Measurements from ENCODE around the gene TUBB3. TPM values are rescaled to one million over a fixed set of nuclear protein-coding genes. Genes with fewer than 3 reads are reported as not detected.

Gene TUBB3
- total and polyA plus RNA-seq, 9 of the 15 experiments (the other 6 are each of a cell fraction or from before 2014, with no cell fraction given), result 0.18 to 12.5 (median 5.0) TPM

- TF ChIP-seq CBX5 (IDR thresholded peaks at IDR 0.05; ENCODE audit: borderline replicate concordance, low read depth), result no peak
- no peak for TF ChIP-seq TSC22D4 (tag; IDR thresholded peaks at IDR 0.05)
- TF ChIP-seq, protein P1, sequence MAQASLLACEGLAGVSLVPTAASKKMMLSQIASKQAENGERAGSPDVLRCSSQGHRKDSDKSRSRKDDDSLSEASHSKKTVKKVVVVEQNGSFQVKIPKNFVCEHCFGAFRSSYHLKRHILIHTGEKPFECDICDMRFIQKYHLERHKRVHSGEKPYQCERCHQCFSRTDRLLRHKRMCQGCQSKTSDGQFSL (CRISPR knock-in tag; IDR thresholded peaks at IDR 0.05), result no peak
- TF ChIP-seq, protein P1 (tag; IDR thresholded peaks at IDR 0.05), result no peak
- peak; percentile 91 for TF ChIP-seq ZBTB33 (CRISPR knock-in tag; IDR thresholded peaks at IDR 0.05)
- no peak for TF ChIP-seq NRF1 (conservative IDR thresholded peaks at IDR 0.05 in 1 of 2, IDR thresholded peaks at IDR 0.05 in 1 of 2)
- TF ChIP-seq ZBTB49 (CRISPR knock-in tag; IDR thresholded peaks at IDR 0.05; ENCODE audit: borderline replicate concordance), result no peak
- TF ChIP-seq POLR2G (IDR thresholded peaks at IDR 0.05; ENCODE audit: low read depth, low read length), result peak; percentile 43; the same call in 1 of the 2 replicates
- TF ChIP-seq KAT2B (IDR thresholded peaks at IDR 0.05; ENCODE audit: low read depth, low read length), result no peak
- TF ChIP-seq ZNF3 (CRISPR knock-in tag; IDR thresholded peaks at IDR 0.05), result no peak
- TF ChIP-seq MCM5 (IDR thresholded peaks at IDR 0.05; ENCODE audit: low read depth), result no peak
- no peak for TF ChIP-seq C11orf30 (IDR thresholded peaks at IDR 0.05; ENCODE audit: low read depth)
- no peak for TF ChIP-seq SMARCA5 (IDR thresholded peaks at IDR 0.05)
- TF ChIP-seq NR0B1 (IDR thresholded peaks at IDR 0.05; ENCODE audit: partially characterized antibody), result no peak
- TF ChIP-seq KLF1 (tag; IDR thresholded peaks at IDR 0.05), result no peak
Observed at GRCh38 chr16:89919535-89920406, 3.4 kb upstream of the TUBB3 start (continued).

Data from K562 (cell line).